Measurements from ENCODE around the gene TBC1D22A.

The TBC1D22A gene

GRCh38 chr22:47067911-47068625 lies 305.6 kb downstream of the TBC1D22A start:
- DNase-seq: no peak

- no peak for DNase-seq
Observed at GRCh38 chr22:47068626-47068996, 306.2 kb downstream of the TBC1D22A start.

DNA sequence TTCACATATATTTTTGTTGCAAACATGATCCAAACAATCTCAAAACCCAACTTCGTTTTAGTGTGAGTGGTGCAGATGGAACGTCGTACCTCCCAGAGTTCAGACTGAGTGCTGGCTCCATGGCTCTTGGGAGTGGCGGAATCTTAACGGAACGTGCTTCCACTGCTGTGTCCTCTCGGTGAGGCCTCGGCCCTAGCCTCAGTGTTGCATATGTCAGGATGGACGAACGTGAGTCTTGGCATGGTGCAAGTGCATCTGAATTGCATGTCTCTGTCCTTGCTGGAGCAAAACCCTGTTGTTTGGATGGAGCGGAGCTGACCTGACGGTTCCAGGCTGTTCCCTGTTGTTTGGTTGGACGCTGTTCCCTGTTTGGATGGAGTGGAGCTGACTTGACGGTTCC lies 306.8 kb downstream of the TBC1D22A start:
- no peak for DNase-seq

GRCh38 chr22:47071078-47071806 lies 308.8 kb downstream of the TBC1D22A start:
- no peak for DNase-seq

DNA sequence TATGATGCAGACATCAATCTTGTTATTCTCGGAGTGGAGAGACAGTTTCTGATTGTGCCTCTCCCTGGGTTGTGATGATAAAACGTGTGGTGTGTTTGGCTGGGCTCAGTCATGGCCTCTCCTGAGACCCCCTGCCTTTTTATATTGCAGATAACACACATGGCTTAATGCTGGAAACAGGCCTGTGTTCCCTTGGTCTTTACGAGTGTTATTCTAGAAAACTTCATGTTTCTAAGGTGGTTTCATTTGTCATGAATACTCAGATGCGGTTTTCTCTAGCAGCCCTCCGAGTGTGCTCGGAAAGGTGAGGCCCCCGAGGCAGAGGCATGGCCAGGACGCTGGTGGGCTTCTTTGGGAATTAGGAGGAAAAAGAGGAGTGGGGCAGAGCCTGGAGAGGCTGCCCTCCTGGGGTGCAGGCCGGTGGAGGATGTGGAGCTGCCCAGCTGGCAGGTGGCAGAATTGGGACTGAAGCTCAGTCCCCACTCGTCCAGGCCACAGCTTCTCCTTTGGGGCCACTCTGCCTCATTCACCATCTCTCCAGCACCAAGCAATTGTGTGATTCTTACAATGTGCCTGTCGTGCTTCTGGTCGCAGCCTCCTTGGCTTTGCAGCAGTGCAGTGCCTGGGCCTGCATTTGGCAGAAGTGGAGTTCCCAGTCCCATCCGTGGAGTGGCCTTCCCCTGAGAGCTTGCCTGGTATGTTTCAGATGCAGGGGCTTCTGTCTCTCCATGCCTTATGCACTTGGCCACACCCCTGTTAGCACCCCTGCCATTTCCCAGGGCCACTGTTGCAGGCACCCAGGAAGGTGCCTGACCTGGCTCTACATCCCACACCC lies 309.6 kb downstream of the TBC1D22A start:
- no peak for DNase-seq

- no peak for DNase-seq
Observed at GRCh38 chr22:47072642-47072967, 310.2 kb downstream of the TBC1D22A start.

DNA sequence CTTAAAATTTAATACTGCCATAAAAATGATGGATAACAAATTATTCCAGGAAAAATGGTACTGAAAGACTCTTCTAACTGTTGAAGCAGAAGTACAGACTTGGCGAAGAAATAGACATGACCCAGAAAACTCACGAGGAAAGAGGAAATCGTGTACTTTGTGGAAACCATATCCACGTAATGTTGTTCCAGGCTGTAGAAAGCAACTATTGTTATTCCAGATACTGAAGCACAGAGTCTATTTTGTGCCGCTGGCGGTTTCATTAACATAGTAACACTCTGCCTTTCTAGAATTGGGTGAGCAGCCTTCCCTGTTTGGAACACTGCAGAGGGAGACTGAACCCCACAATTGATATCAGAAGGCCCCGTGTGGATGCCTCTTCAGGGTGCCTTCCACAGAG lies 310.6 kb downstream of the TBC1D22A start:
- DNase-seq: no peak

- no peak for DNase-seq
Observed at GRCh38 chr22:47074105-47074504, 311.7 kb downstream of the TBC1D22A start.

- no peak for DNase-seq
Observed at GRCh38 chr22:47075568-47075967, 313.1 kb downstream of the TBC1D22A start.

- no peak for DNase-seq
Observed at GRCh38 chr22:47076758-47077157, 314.3 kb downstream of the TBC1D22A start.

GRCh38 chr22:47080100-47080499 lies 317.6 kb downstream of the TBC1D22A start:
- DNase-seq: no peak

DNA sequence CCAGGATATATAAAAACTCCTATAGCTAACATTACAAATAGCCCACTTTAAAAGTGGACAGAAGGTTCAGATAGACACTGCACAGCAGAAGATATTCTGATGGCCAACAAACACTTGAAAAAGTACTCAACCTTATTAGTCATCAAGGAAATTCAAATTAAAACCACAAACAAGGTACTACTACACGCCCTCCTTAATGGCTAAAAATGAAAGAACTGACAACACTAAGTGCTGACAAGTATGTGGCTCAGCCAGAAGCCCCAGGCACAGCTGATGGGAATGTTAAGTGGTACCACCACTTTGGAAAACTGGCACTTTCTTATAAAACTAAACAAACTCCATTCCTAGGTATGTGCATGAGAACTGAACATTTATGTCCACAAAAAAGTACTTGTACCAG lies 320.1 kb downstream of the TBC1D22A start:
- DNase-seq: no peak

DNA sequence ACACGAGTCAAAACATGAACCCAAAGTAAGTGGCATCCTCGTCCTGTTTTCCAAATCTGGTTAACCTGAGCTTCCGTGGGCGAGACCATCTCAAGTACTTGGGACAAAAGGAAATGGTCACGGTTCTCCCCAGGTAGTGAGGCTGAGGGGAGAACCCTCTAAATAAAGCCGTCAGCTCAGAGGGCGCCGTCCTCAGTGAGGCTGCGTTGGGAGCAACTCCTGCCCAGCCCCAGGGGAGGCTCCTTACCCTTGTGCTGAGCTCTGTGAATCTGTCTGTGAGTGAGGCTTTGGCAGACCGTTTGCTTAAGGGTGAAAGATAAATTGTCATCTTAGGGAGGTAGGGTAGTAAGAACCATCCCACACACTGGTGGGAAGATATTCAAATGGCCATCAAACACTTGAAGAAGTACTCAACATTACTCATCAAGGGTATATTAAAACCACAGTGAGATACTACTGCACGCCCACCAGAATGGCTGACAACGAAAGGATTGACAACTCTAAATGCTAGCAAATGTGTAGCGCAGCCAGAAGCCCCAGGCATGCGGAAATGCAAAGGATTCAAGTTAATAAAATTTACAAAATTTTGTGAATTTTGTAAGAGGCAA lies 321.0 kb downstream of the TBC1D22A start:
- no peak for DNase-seq

DNA sequence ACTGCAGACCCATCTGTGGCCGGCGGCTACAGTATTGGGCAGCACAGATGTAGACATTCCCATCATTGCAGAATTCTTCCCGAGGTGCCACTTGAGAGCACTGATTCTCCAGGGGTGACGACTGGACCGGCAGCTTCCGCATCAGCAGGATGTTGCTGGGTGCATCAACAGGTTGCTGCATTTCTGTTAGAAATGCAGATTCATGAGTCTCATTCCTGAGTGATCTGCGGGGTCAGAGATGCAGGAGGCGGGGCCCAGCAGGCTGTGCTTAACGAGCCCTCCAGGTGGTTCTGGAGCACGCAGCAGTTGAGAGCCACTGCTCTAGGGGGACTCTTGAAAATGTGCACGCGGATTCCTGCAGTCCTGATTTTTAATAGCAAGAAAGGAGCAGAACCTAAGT lies 321.8 kb downstream of the TBC1D22A start:
- DNase-seq: no peak

GRCh38 chr22:47086596-47087248 lies 324.3 kb downstream of the TBC1D22A start:
- DNase-seq: no peak

- no peak for DNase-seq
Observed at GRCh38 chr22:47088480-47089158, 326.2 kb downstream of the TBC1D22A start.

GRCh38 chr22:47089374-47089773 lies 326.9 kb downstream of the TBC1D22A start:
- no peak for DNase-seq

DNA sequence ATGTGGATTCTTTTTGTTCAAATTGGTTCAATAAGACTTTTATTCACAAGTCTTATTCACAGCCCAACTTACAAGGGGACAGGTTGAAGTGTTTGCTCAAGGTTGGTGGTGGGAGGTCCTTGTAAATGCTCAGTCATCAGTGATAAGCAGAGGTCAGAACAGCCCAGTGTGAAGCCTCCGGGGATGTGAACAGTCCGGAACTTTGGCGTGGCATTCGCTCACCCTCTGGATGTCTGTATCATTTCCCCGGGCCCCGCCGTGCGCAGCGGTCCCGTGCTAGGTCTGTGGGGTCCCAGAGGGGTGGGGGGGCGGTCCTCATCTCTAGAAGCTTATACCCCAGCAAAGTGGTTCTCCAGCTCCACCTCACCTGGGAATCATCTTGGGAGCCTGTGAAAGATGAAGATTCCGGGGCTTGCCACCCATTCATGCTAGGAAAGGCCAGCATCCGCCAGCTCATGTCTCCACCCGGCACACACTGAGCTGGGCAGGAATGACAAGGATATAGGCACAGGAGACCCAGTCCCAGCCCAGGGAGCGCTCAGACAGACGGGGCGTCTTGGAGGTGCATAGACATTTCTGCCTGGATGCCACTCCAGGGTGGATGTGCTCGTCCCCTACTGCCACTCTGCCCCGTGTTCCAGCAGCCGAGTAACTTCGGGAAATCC lies 327.5 kb downstream of the TBC1D22A start:
- no peak for DNase-seq

DNA sequence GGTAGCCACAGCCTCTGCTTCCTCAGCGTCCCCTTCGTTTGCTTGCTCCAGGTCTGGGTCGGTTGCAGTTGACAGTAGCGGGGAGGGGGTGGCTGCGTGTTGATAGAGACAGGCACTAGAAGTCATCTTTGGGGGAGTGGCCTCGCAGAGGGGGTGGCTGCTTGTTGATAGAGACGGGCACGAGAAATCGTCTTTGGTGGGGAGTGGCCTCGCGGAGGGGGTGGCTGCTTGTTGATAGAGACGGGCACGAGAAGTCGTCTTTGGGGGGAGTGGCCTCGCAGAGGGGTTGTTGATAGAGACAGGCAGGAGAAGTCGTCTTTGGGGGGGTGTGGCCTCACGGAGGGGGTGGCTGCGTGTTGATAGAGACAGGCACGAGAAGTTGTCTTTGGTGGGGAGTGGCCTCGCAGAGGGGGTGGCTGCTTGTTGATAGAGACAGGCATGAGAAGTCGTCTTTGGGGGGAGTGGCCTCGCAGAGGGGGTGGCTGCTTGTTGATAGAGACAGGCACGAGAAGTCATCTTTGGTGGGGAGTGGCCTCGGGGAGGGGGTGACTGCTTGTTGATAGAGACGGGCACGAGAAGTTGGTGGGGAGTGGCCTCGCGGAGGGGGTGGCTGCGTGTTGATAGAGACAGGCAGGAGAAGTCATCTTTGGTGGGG lies 328.3 kb downstream of the TBC1D22A start:
- no peak for DNase-seq

DNA sequence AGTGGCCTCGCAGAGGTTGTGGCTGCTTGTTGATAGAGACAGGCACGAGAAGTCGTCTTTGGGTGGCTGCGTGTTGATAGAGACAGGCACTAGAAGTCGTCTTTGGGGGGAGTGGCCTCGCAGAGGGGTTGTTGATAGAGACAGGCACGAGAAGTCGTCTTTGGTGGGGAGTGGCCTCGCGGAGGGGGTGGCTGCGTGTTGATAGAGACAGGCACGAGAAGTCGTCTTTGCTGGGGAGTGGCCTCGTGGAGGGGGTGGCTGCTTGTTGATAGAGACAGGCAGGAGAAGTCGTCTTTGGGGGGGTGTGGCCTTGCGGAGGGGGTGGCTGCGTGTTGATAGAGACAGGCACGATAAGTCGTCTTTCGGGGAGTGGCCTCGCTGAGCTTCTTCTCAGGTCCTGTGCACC lies 328.8 kb downstream of the TBC1D22A start:
- DNase-seq: no peak
